CD14-positive monocyte (primary cell): Measurements from ENCODE around the gene ZC3HAV1. TPM values are rescaled to one million over a fixed set of nuclear protein-coding genes. Genes with fewer than 3 reads are reported as not detected.

ENCODE experiments used
- DNase-seq, 3 donors: peaks; one replicate each; pipeline ENCODE4 v3.0.0-alpha.2; 2011 to 2022
- H2AFZ ChIP-seq: 2 replicates; pipeline ENCODE4 v1.6.0; 2012; ENCODE audit warnings: mild to moderate bottlenecking, low read depth, low read length, inconsistent platforms; ENCODE audit not compliant: insufficient read depth, poor library complexity, severe bottlenecking
- H3K27ac ChIP-seq, 2 donors: 1 replicate in 1 of 2; 2 replicates in 1 of 2; pipeline ENCODE4 v1.5.1; 2012 to 2013; ENCODE audit warnings: low read length in 2 of 2, control low read depth in 1 of 2, inconsistent platforms in 1 of 2, low read depth in 1 of 2, mild to moderate bottlenecking in 1 of 2
- H3K27me3 ChIP-seq, 2 donors: one replicate each; pipeline versions ENCODE4 v1.6.0 to v1.6.1; 2011 to 2013; ENCODE audit warnings: low read length in 2 of 2; ENCODE audit not compliant: control insufficient read depth in 2 of 2, insufficient read depth in 2 of 2
- H3K36me3 ChIP-seq, 2 donors: replicated peaks in 1 of 2; 1 replicate in 1 of 2; 2 replicates in 1 of 2; pipeline versions ENCODE4 v1.5.1 to v1.6.1; 2012 to 2013; ENCODE audit warnings: low read length in 2 of 2, control low read depth in 1 of 2, inconsistent platforms in 1 of 2, mild to moderate bottlenecking in 1 of 2; ENCODE audit not compliant: insufficient read depth in 2 of 2, control insufficient read depth in 1 of 2
- H3K4me1 ChIP-seq, 2 donors: 1 replicate in 1 of 2; 2 replicates in 1 of 2; pipeline versions ENCODE4 v1.5.1 to v1.6.1; 2012 to 2013; ENCODE audit warnings: low read length in 2 of 2, control low read depth in 1 of 2, inconsistent platforms in 1 of 2, mild to moderate bottlenecking in 1 of 2, moderate library complexity in 1 of 2; ENCODE audit not compliant: insufficient read depth in 2 of 2, control insufficient read depth in 1 of 2
- H3K4me2 ChIP-seq: replicated peaks from 2 replicates; pipeline ENCODE3; 2012; ENCODE audit warnings: low read length, moderate library complexity, mild to moderate bottlenecking; ENCODE audit not compliant: poor library complexity, severe bottlenecking; ENCODE audit errors: extremely low read depth
- H3K4me3 ChIP-seq, 3 experiments: fragments of 200-600 bp in 1 of 3; sonication (generic) in 1 of 3; replicated peaks in 1 of 3; 1 replicate in 2 of 3; 2 replicates in 1 of 3; pipeline ENCODE4 v1.5.1; 2011 to 2013; ENCODE audit warnings: low read length in 3 of 3, mild to moderate bottlenecking in 3 of 3, control low read depth in 2 of 3, low read depth in 2 of 3, inconsistent platforms in 1 of 3, moderate library complexity in 1 of 3
- H3K79me2 ChIP-seq: 2 replicates; pipeline ENCODE4 v1.6.0; 2012; ENCODE audit warnings: mild to moderate bottlenecking, control low read depth, inconsistent platforms, low read length, moderate library complexity; ENCODE audit not compliant: insufficient read depth
- H3K9ac ChIP-seq: 2 replicates; pipeline ENCODE4 v1.6.0; 2017; ENCODE audit warnings: low read length, mild to moderate bottlenecking; ENCODE audit not compliant: insufficient read depth, poor library complexity, severe bottlenecking
- H3K9me3 ChIP-seq, 2 donors: replicated peaks in 1 of 2; 1 replicate in 1 of 2; 2 replicates in 1 of 2; pipeline versions ENCODE4 v1.5.1 to v1.6.1; 2012 to 2013; ENCODE audit warnings: low read length in 2 of 2, control low read depth in 1 of 2; ENCODE audit not compliant: control insufficient read depth in 1 of 2, insufficient read depth in 1 of 2
- H4K20me1 ChIP-seq: 2 replicates; pipeline ENCODE4 v1.6.0; 2012; ENCODE audit warnings: mild to moderate bottlenecking, low read length, control low read depth, moderate library complexity; ENCODE audit not compliant: insufficient read depth
- H3K27ac Mint-ChIP-seq, 7 donors: one replicate each; pipeline ENCODE4 v1.8.0; 2020; ENCODE audit warnings: mild to moderate bottlenecking in 7 of 7, mixed read lengths in 7 of 7, moderate library complexity in 6 of 7, inconsistent platforms in 2 of 7
- H3K27me3 Mint-ChIP-seq, 3 donors: one replicate each; pipeline ENCODE4 v1.8.0; 2021 to 2022; ENCODE audit warnings: low read depth in 3 of 3, mild to moderate bottlenecking in 3 of 3, mixed read lengths in 3 of 3, moderate library complexity in 3 of 3, inconsistent platforms in 1 of 3
- H3K36me3 Mint-ChIP-seq, 2 donors: one replicate each; pipeline ENCODE4 v1.8.0; 2020; ENCODE audit warnings: mixed read lengths in 2 of 2, inconsistent platforms in 1 of 2, mild to moderate bottlenecking in 1 of 2
- H3K4me1 Mint-ChIP-seq: one replicate; pipeline ENCODE4 v1.8.0; 2020; ENCODE audit warnings: mild to moderate bottlenecking, mixed read lengths
- H3K4me3 Mint-ChIP-seq, 2 donors: one replicate each; pipeline ENCODE4 v1.8.0; 2020; ENCODE audit warnings: mild to moderate bottlenecking in 2 of 2, mixed read lengths in 2 of 2, moderate library complexity in 1 of 2
- H3K9me3 Mint-ChIP-seq, 7 donors: one replicate each; pipeline ENCODE4 v1.8.0; 2020 to 2022; ENCODE audit warnings: mixed read lengths in 7 of 7, mild to moderate bottlenecking in 6 of 7, moderate library complexity in 6 of 7, inconsistent platforms in 2 of 7
- WGBS: methylation state at CpG from one replicate; pipeline ENCODE4 v1.1.5; 2013; ENCODE audit warnings: missing lambda C conversion rate; ENCODE audit not compliant: insufficient coverage; 5-methylcytosine and 5-hydroxymethylcytosine counted together
- intact Hi-C, 2 donors: fragments of 100-400 bp; cut with micrococcal nuclease; formaldehyde crosslinking; loops; one replicate each; pipeline versions ENCODE4 v1.15.0 to v1.15.1; 2023
- polyA plus RNA-seq, 3 donors: library from polyadenylated mRNA; depleted of rRNA in 1 of 3; unstranded in 2 of 3; stranded (reverse) in 1 of 3; fragments of 300-500 nt in 2 of 3; fragments of >200 nt in 1 of 3; fragmentation: Illumina TruSeq in 2 of 3; gene quantifications; 1 replicate in 2 of 3; 2 replicates in 1 of 3; pipeline ENCODE4 v1.2.3, GENCODE V29; 2012 to 2021
- TF ChIP-seq, protein P1 (sequence below): fragments of 200-600 bp; IDR thresholded peaks from one replicate; pipeline ENCODE4 v1.8.0; 2022; ENCODE audit warnings: antibody characterized with exemption, mild to moderate bottlenecking

ZC3HAV1 gene
- polyA plus RNA-seq, 3 donors = 20.7 to 30.2 (median 21.2) TPM

DNA sequence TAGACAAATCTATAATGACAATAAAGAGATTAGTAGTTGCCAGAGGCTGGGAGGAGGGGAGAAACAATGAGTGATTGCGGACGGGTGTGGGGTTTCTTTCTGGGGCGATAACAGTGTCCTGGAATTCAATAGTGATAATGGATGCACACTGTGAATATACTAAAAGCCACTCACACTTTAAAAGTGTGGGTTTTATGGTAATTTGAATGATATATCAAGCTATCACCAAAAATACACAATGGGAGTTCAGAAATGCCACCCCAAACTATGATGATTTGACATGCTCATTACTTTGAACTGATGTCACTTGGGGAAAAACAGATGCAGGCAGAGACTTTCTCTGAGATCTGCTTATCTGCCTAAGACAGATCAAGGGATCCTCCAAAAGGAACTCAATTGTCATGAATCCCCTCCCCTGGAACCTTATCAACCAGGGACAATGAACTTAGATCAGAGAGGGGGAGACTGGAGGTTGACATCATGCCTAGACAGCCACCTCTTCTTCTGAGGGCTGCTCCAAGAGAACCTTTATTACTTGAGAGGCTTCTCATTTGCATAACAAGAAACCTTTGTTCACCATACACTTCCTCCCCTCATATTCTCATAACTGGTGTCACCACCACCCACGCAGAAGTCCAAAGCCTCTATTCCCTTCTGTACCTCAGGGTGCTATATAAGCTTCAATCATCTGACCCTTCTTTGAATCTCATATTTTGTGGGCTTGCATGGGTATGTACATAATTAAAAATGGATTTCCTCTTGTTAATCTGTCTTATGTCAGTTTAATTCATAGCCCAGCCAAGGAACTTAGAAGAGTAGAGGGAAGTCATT, 14.8 kb upstream of the ZC3HAV1 start:
- no peaks in the 10 kb centered on the region for H3K9me3 ChIP-seq
- H3K4me3 ChIP-seq = no peak overlapping the region
- Mint-ChIP-seq H3K27ac (peak overlapping the region in 1 of 7 donors; percentile 37), H3K9me3 (no peaks in the 10 kb centered on the region), H3K36me3 (no peaks in the 10 kb centered on the region), H3K4me1 (peaks cover 5% of the 10 kb centered on the region), H3K27me3 (peaks cover 0 to 6% (median 0%) of the 10 kb centered on the region in 3 donors), H3K4me3 (no peak overlapping the region)
- H3K27ac ChIP-seq = no peak overlapping the region
- no peaks in the 10 kb centered on the region for H4K20me1 ChIP-seq
- no peak overlapping the region for H3K4me2 ChIP-seq
- H3K27me3 ChIP-seq = no peaks in the 10 kb centered on the region
- no peak overlapping the region for H3K9ac ChIP-seq
- WGBS = no CpG with 5 or more reads among the region's 4 CpGs
- H3K79me2 ChIP-seq = no peaks in the 10 kb centered on the region
- DNase-seq = no peak
- no peaks in the 10 kb centered on the region for H3K36me3 ChIP-seq
- TF ChIP-seq, protein P1, sequence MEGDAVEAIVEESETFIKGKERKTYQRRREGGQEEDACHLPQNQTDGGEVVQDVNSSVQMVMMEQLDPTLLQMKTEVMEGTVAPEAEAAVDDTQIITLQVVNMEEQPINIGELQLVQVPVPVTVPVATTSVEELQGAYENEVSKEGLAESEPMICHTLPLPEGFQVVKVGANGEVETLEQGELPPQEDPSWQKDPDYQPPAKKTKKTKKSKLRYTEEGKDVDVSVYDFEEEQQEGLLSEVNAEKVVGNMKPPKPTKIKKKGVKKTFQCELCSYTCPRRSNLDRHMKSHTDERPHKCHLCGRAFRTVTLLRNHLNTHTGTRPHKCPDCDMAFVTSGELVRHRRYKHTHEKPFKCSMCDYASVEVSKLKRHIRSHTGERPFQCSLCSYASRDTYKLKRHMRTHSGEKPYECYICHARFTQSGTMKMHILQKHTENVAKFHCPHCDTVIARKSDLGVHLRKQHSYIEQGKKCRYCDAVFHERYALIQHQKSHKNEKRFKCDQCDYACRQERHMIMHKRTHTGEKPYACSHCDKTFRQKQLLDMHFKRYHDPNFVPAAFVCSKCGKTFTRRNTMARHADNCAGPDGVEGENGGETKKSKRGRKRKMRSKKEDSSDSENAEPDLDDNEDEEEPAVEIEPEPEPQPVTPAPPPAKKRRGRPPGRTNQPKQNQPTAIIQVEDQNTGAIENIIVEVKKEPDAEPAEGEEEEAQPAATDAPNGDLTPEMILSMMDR = no peak
- no peak overlapping the region for H2AFZ ChIP-seq
- H3K4me1 ChIP-seq = peaks cover 5 to 6% of the 10 kb centered on the region in 2 donors
- intact Hi-C loops = no loop called here

GRCh38 chr7:139119486-139119849, 9.9 kb upstream of the ZC3HAV1 start:
- no CpG with 5 or more reads among the region's 4 CpGs for WGBS
- Mint-ChIP-seq H3K4me3 (no peak overlapping the region), H3K27me3 (peaks cover 0 to 6% (median 3%) of the 10 kb centered on the region in 3 donors), H3K9me3 (peaks cover 0 to 1% (median 0%) of the 10 kb centered on the region in 7 donors), H3K4me1 (peaks cover 27% of the 10 kb centered on the region), H3K27ac (peak overlapping the region in 1 of 7 donors; percentile 74), H3K36me3 (no peaks in the 10 kb centered on the region)
- Histone ChIP-seq H3K9me3 (no peaks in the 10 kb centered on the region), H3K4me3 (peak overlapping the region in 1 of 3 experiments; percentile 67), H3K27me3 (no peaks in the 10 kb centered on the region), H3K79me2 (no peaks in the 10 kb centered on the region), H4K20me1 (no peaks in the 10 kb centered on the region), H3K4me1 (peaks cover 23 to 28% of the 10 kb centered on the region in 2 donors), H3K4me2 (peak overlapping the region; percentile 68), H2AFZ (peak overlapping the region; percentile 52), H3K36me3 (no peaks in the 10 kb centered on the region), H3K27ac (peak overlapping the region; percentile 43 to 71), H3K9ac (no peak overlapping the region)
- no peak for DNase-seq
- intact Hi-C loops = loop anchor here in 1 of 2 donors (10.0 kb wide), 1 partner anchor 225 kb away; the partner anchor contains the start of gene FMC1
- TF ChIP-seq, protein P1 = no peak
